ENCODE data around the gene NET1. TPM values are rescaled to one million over a fixed set of nuclear protein-coding genes. Genes with fewer than 3 reads are reported as not detected.

Gene NET1
- total RNA-seq, 1 donor from 2014 or later: 47.5 TPM

DNA sequence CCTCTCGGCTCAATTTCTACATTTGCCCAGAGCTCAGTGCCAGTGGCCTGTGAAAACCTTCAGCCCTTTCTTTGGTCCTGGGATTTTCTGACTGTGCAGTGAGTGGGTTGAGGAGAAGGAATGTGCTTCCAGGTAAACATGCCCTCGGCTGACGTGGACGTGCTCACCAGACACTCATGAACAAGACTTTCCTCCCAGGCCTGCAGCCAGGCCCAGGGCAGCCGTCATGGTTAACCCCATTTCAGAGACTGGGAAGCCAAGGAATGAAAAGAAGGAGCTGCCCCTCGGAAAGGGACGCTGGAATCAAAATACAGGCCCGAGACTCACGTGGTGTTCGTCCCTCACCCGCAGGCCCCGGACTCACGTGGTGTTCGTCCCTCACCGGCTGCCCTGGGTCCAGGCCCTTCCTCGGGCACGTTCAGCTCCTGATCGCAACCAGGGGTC lies 95.8 kb downstream of the NET1 start:
- H3K9me3 Mint-ChIP-seq (ENCODE audit: low read depth): no peaks in the 10 kb centered on the region

More for the DNA sequence above, 95.8 kb downstream of the NET1 start:
- H3K36me3 Mint-ChIP-seq (ENCODE audit: low read depth): no peaks in the 10 kb centered on the region
- H3K27ac Mint-ChIP-seq (ENCODE audit: unreplicated experiment): no peak overlapping the region
- H3K4me1 Mint-ChIP-seq (ENCODE audit: low read depth): no peaks in the 10 kb centered on the region
- peaks cover 11% of the 10 kb centered on the region for H3K27me3 Mint-ChIP-seq (ENCODE audit: low read depth)
- DNase-seq (ENCODE audit: low spot score): peak; percentile 75
- TF ChIP-seq, protein P1, sequence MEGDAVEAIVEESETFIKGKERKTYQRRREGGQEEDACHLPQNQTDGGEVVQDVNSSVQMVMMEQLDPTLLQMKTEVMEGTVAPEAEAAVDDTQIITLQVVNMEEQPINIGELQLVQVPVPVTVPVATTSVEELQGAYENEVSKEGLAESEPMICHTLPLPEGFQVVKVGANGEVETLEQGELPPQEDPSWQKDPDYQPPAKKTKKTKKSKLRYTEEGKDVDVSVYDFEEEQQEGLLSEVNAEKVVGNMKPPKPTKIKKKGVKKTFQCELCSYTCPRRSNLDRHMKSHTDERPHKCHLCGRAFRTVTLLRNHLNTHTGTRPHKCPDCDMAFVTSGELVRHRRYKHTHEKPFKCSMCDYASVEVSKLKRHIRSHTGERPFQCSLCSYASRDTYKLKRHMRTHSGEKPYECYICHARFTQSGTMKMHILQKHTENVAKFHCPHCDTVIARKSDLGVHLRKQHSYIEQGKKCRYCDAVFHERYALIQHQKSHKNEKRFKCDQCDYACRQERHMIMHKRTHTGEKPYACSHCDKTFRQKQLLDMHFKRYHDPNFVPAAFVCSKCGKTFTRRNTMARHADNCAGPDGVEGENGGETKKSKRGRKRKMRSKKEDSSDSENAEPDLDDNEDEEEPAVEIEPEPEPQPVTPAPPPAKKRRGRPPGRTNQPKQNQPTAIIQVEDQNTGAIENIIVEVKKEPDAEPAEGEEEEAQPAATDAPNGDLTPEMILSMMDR (IDR thresholded peaks at IDR 0.05): no peak
- no peak overlapping the region for H3K4me3 Mint-ChIP-seq (ENCODE audit: unreplicated experiment)

Other genes with a start within 250 kb of the NET1 start
- gene AKR1C8, start 227.4 kb upstream of the NET1 start, total RNA-seq: not detected in 3 replicates
- gene AKR1C4, start 215.7 kb upstream of the NET1 start, total RNA-seq: not detected in 3 replicates
- gene UCN3, start 47.6 kb upstream of the NET1 start, total RNA-seq: not detected in 3 replicates
- gene TUBAL3, start 7.7 kb upstream of the NET1 start, total RNA-seq: not detected in 3 replicates
- not detected in 3 replicates for gene CALML5, start 87.0 kb downstream of the NET1 start, total RNA-seq
- gene CALML3, start 112.4 kb downstream of the NET1 start, total RNA-seq: not detected in 3 replicates